Measurements from ENCODE around the gene OR52M1.
A peak's percentile ranks its signal among the peaks of the same experiment; 100 is the strongest.

The OR52M1 gene

GRCh38 chr11:4565371-4565770 lies 20.4 kb downstream of the OR52M1 start:
- Histone ChIP-seq H3K18ac (ENCODE audit: low read length) (no peak overlapping the region), H3K14ac (ENCODE audit: low read length) (no peak overlapping the region), H2AK5ac (ENCODE audit: low read length) (no peak overlapping the region), H3K4me2 (ENCODE audit: low read length) (no peak overlapping the region), H3K4ac (ENCODE audit: low read depth, low read length) (no peak overlapping the region), H3K79me1 (ENCODE audit: low read length) (no peaks in the 10 kb centered on the region), H4K91ac (ENCODE audit: low read depth, low read length) (no peak overlapping the region), H3K27me3 (ENCODE audit: insufficient read depth, low read length) (no peaks in the 10 kb centered on the region), H3K27ac (ENCODE audit: low read depth, low read length) (no peak overlapping the region), H3K4me1 (ENCODE audit: control insufficient read depth in 1 of 2, insufficient read depth in 2 of 2, low read length in 2 of 2) (no peaks in the 10 kb centered on the region), H3K9ac (ENCODE audit: low read length) (no peak overlapping the region), H2AFZ (ENCODE audit: insufficient read depth, low read length, poor library complexity) (no peak overlapping the region), H4K8ac (ENCODE audit: low read depth, low read length) (no peak overlapping the region), H2BK12ac (ENCODE audit: low read length) (no peak overlapping the region), H2BK120ac (ENCODE audit: insufficient read depth, low read length, poor library complexity) (no peak overlapping the region), H3K79me2 (ENCODE audit: control insufficient read depth, insufficient read depth, low read length, poor library complexity) (no peaks in the 10 kb centered on the region), H3K23ac (ENCODE audit: low read length) (no peak overlapping the region), H2BK5ac (ENCODE audit: low read depth, low read length, poor library complexity) (no peak overlapping the region), H3K9me3 (ENCODE audit: insufficient read depth, low read depth, low read length) (peaks cover 3% of the 10 kb centered on the region), H4K12ac (ENCODE audit: low read depth, low read length) (no peak overlapping the region), H3K4me3 (ENCODE audit: low read depth, low read length) (no peak overlapping the region), H3K36me3 (ENCODE audit: control insufficient read depth in 1 of 2, insufficient read depth in 2 of 2, low read length in 2 of 2) (no peaks in the 10 kb centered on the region)
- no CpG with 5 or more reads among the region's 3 CpGs for WGBS (ENCODE audit: extremely low coverage, insufficient coverage, insufficient read length)
- peak in 1 of 2 donors; percentile 3 for DNase-seq

DNA sequence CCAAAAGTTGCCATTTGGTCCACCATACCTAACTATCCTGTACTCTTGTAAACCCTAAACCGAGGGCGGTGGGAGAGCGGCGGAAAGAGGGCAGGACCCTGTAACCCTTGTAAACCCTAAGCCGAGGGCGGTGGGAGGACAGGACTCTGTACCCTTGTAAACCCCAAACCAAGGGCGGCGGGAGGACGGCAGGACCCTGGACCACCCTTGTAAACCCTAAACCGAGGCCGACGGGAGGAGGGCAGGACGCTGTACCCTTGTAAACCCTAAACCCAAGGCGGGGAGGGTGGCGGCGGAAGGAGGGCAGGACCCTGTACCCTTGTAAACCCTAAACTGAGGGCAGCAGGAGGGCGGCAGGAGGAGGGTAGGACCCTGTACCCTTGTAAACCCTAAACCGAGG lies 24.1 kb downstream of the OR52M1 start:
- Histone ChIP-seq H3K27me3 (ENCODE audit: insufficient read depth, low read length) (no peaks in the 10 kb centered on the region), H3K79me2 (ENCODE audit: control insufficient read depth, insufficient read depth, low read length, poor library complexity) (no peaks in the 10 kb centered on the region), H3K4me3 (ENCODE audit: low read depth, low read length) (no peak overlapping the region), H3K9ac (ENCODE audit: low read length) (no peak overlapping the region), H4K12ac (ENCODE audit: low read depth, low read length) (no peak overlapping the region), H3K79me1 (ENCODE audit: low read length) (no peaks in the 10 kb centered on the region), H4K91ac (ENCODE audit: low read depth, low read length) (no peak overlapping the region), H2BK5ac (ENCODE audit: low read depth, low read length, poor library complexity) (no peak overlapping the region), H3K4me2 (ENCODE audit: low read length) (no peak overlapping the region), H3K4me1 (ENCODE audit: control insufficient read depth in 1 of 2, insufficient read depth in 2 of 2, low read length in 2 of 2) (no peaks in the 10 kb centered on the region), H3K23ac (ENCODE audit: low read length) (no peak overlapping the region), H2BK120ac (ENCODE audit: insufficient read depth, low read length, poor library complexity) (no peak overlapping the region), H4K8ac (ENCODE audit: low read depth, low read length) (no peak overlapping the region), H3K36me3 (ENCODE audit: control insufficient read depth in 1 of 2, insufficient read depth in 2 of 2, low read length in 2 of 2) (no peaks in the 10 kb centered on the region), H2AK5ac (ENCODE audit: low read length) (no peak overlapping the region), H2BK12ac (ENCODE audit: low read length) (no peak overlapping the region), H3K9me3 (ENCODE audit: insufficient read depth, low read depth, low read length) (peaks cover 3% of the 10 kb centered on the region), H3K27ac (ENCODE audit: low read depth, low read length) (no peak overlapping the region), H3K4ac (ENCODE audit: low read depth, low read length) (no peak overlapping the region), H3K18ac (ENCODE audit: low read length) (no peak overlapping the region), H3K14ac (ENCODE audit: low read length) (no peak overlapping the region), H2AFZ (ENCODE audit: insufficient read depth, low read length, poor library complexity) (no peak overlapping the region)
- no peak for DNase-seq
- WGBS (ENCODE audit: extremely low coverage, insufficient coverage, insufficient read length): no CpG with 5 or more reads among the region's 18 CpGs

GRCh38 chr11:4576880-4577279 lies 31.9 kb downstream of the OR52M1 start:
- no CpG with 5 or more reads among the region's 3 CpGs for WGBS (ENCODE audit: extremely low coverage, insufficient coverage, insufficient read length)
- Histone ChIP-seq H3K14ac (ENCODE audit: low read length) (no peak overlapping the region), H3K23ac (ENCODE audit: low read length) (no peak overlapping the region), H3K27ac (ENCODE audit: low read depth, low read length) (no peak overlapping the region), H3K4ac (ENCODE audit: low read depth, low read length) (no peak overlapping the region), H3K79me1 (ENCODE audit: low read length) (no peaks in the 10 kb centered on the region), H3K4me3 (ENCODE audit: low read depth, low read length) (no peak overlapping the region), H2BK12ac (ENCODE audit: low read length) (no peak overlapping the region), H4K91ac (ENCODE audit: low read depth, low read length) (no peak overlapping the region), H2BK5ac (ENCODE audit: low read depth, low read length, poor library complexity) (no peak overlapping the region), H3K27me3 (ENCODE audit: insufficient read depth, low read length) (no peaks in the 10 kb centered on the region), H2AFZ (ENCODE audit: insufficient read depth, low read length, poor library complexity) (no peak overlapping the region), H3K36me3 (ENCODE audit: control insufficient read depth in 1 of 2, insufficient read depth in 2 of 2, low read length in 2 of 2) (no peaks in the 10 kb centered on the region), H2BK120ac (ENCODE audit: insufficient read depth, low read length, poor library complexity) (no peak overlapping the region), H3K9ac (ENCODE audit: low read length) (no peak overlapping the region), H2AK5ac (ENCODE audit: low read length) (no peak overlapping the region), H3K4me2 (ENCODE audit: low read length) (no peak overlapping the region), H4K12ac (ENCODE audit: low read depth, low read length) (no peak overlapping the region), H4K8ac (ENCODE audit: low read depth, low read length) (no peak overlapping the region), H3K79me2 (ENCODE audit: control insufficient read depth, insufficient read depth, low read length, poor library complexity) (no peaks in the 10 kb centered on the region), H3K9me3 (ENCODE audit: insufficient read depth, low read depth, low read length) (no peaks in the 10 kb centered on the region), H3K4me1 (ENCODE audit: control insufficient read depth in 1 of 2, insufficient read depth in 2 of 2, low read length in 2 of 2) (no peaks in the 10 kb centered on the region), H3K18ac (ENCODE audit: low read length) (no peak overlapping the region)
- DNase-seq: no peak

DNA sequence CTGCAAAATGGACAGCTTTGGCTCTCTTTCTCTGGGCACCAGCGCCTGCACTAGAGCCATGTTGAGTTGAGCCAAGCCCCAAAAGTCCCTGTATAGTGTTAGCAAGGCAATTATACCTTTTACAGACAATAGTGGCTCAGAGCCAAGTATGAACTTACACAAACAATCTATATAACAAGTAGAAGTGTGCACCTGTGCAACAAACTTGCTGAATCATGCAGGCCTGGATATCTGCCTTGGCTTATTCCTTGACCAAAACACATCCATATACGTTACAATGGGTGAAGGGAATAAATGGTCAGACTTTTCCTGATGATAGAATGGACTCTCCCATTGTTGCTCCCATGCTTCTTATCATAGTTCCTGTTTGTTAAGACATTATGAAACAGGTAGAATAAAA lies 32.8 kb downstream of the OR52M1 start:
- H3K4me2 ChIP-seq (ENCODE audit: low read length): no peak overlapping the region
- no peak overlapping the region for H2BK12ac ChIP-seq (ENCODE audit: low read length)
- H3K9me3 ChIP-seq (ENCODE audit: insufficient read depth, low read depth, low read length): no peaks in the 10 kb centered on the region
- H4K91ac ChIP-seq (ENCODE audit: low read depth, low read length): no peak overlapping the region
- no peak overlapping the region for H3K4ac ChIP-seq (ENCODE audit: low read depth, low read length)
- H3K27ac ChIP-seq (ENCODE audit: low read depth, low read length): no peak overlapping the region
- H3K18ac ChIP-seq (ENCODE audit: low read length): no peak overlapping the region
- H3K79me2 ChIP-seq (ENCODE audit: control insufficient read depth, insufficient read depth, low read length, poor library complexity): no peaks in the 10 kb centered on the region
- H3K4me1 ChIP-seq (ENCODE audit: control insufficient read depth in 1 of 2, insufficient read depth in 2 of 2, low read length in 2 of 2): no peaks in the 10 kb centered on the region
- no peak overlapping the region for H2BK5ac ChIP-seq (ENCODE audit: low read depth, low read length, poor library complexity)
- H3K9ac ChIP-seq (ENCODE audit: low read length): no peak overlapping the region
- no peaks in the 10 kb centered on the region for H3K79me1 ChIP-seq (ENCODE audit: low read length)
- H2BK120ac ChIP-seq (ENCODE audit: insufficient read depth, low read length, poor library complexity): no peak overlapping the region
- H2AFZ ChIP-seq (ENCODE audit: insufficient read depth, low read length, poor library complexity): no peak overlapping the region
- H4K12ac ChIP-seq (ENCODE audit: low read depth, low read length): no peak overlapping the region
- H3K36me3 ChIP-seq (ENCODE audit: control insufficient read depth in 1 of 2, insufficient read depth in 2 of 2, low read length in 2 of 2): no peaks in the 10 kb centered on the region
- no CpG with 5 or more reads among the region's 2 CpGs for WGBS (ENCODE audit: extremely low coverage, insufficient coverage, insufficient read length)
- H3K27me3 ChIP-seq (ENCODE audit: insufficient read depth, low read length): no peaks in the 10 kb centered on the region
- no peak overlapping the region for H4K8ac ChIP-seq (ENCODE audit: low read depth, low read length)
- no peak overlapping the region for H3K4me3 ChIP-seq (ENCODE audit: low read depth, low read length)
- no peak for DNase-seq
- H2AK5ac ChIP-seq (ENCODE audit: low read length): no peak overlapping the region
- no peak overlapping the region for H3K23ac ChIP-seq (ENCODE audit: low read length)
- H3K14ac ChIP-seq (ENCODE audit: low read length): no peak overlapping the region
